Measurements from ENCODE around the gene PTPRK. TPM values are rescaled to one million over a fixed set of nuclear protein-coding genes. Genes with fewer than 3 reads are reported as not detected.

The PTPRK gene
- total and polyA plus RNA-seq, 2 experiments from 2014 or later: 26.9 to 56.4 TPM

DNA sequence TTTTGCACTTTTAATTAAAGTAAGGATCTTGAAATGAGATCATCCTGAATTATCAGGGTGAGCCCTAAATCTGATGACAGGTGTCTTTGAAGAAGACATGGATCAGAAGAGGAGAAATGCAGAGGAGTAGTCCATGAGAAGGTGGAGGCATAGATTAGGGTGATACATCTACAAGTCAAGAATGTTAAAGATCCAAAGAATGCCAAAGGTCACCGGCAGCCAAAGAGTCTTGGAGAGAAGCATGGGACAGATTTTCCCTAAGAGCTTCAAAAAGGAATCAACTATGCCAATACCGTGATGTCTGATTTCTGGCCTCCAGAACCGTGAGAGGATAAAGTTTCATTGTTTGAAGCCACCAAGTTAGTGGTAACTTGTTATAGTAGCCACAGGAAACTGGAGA lies 560.5 kb downstream of the PTPRK start:
- H3K36me3 ChIP-seq (ENCODE audit: insufficient read depth): no peaks in the 10 kb centered on the region
- DNase-seq (ENCODE audit: low spot score): peak; percentile 18
- no peak overlapping the region for H3K4me3 ChIP-seq
- H3K36me3 Mint-ChIP-seq (ENCODE audit: low read depth): no peaks in the 10 kb centered on the region
- no peak overlapping the region for H2AFZ ChIP-seq
- no peaks in the 10 kb centered on the region for H3K4me1 ChIP-seq (ENCODE audit: insufficient read depth)
- H3K79me2 ChIP-seq (replicated peaks; ENCODE audit: insufficient read depth): no peaks in the 10 kb centered on the region
- no peaks in the 10 kb centered on the region for H3K27me3 ChIP-seq (ENCODE audit: insufficient read depth)
- no peak overlapping the region for H3K27ac ChIP-seq (ENCODE audit: low read depth)
- no peaks in the 10 kb centered on the region for H3K9me3 Mint-ChIP-seq
- no peak overlapping the region for H3K4me3 Mint-ChIP-seq
- H3K4me1 Mint-ChIP-seq: no peaks in the 10 kb centered on the region
- H3K4me2 ChIP-seq: no peak overlapping the region
- H3K27me3 Mint-ChIP-seq (ENCODE audit: insufficient read depth, low read depth, poor library complexity): no peaks in the 10 kb centered on the region
- no peak overlapping the region for H3K27ac Mint-ChIP-seq
- H3K9me2 ChIP-seq (ENCODE audit: insufficient read depth): no peaks in the 10 kb centered on the region
- H3F3A ChIP-seq (replicated peaks; ENCODE audit: low read depth): no peaks in the 10 kb centered on the region
- no peak for ATAC-seq
- no peak for TF ChIP-seq ZNF331 (CRISPR knock-in tag; IDR thresholded peaks at IDR 0.05; ENCODE audit: low read depth)
- TF ChIP-seq CREB1 (CRISPR knock-in tag; IDR thresholded peaks at IDR 0.05; ENCODE audit: low read depth): no peak
- TF ChIP-seq JUNB (IDR thresholded peaks at IDR 0.05; ENCODE audit: unreplicated experiment): no peak
- TF ChIP-seq, protein P1, sequence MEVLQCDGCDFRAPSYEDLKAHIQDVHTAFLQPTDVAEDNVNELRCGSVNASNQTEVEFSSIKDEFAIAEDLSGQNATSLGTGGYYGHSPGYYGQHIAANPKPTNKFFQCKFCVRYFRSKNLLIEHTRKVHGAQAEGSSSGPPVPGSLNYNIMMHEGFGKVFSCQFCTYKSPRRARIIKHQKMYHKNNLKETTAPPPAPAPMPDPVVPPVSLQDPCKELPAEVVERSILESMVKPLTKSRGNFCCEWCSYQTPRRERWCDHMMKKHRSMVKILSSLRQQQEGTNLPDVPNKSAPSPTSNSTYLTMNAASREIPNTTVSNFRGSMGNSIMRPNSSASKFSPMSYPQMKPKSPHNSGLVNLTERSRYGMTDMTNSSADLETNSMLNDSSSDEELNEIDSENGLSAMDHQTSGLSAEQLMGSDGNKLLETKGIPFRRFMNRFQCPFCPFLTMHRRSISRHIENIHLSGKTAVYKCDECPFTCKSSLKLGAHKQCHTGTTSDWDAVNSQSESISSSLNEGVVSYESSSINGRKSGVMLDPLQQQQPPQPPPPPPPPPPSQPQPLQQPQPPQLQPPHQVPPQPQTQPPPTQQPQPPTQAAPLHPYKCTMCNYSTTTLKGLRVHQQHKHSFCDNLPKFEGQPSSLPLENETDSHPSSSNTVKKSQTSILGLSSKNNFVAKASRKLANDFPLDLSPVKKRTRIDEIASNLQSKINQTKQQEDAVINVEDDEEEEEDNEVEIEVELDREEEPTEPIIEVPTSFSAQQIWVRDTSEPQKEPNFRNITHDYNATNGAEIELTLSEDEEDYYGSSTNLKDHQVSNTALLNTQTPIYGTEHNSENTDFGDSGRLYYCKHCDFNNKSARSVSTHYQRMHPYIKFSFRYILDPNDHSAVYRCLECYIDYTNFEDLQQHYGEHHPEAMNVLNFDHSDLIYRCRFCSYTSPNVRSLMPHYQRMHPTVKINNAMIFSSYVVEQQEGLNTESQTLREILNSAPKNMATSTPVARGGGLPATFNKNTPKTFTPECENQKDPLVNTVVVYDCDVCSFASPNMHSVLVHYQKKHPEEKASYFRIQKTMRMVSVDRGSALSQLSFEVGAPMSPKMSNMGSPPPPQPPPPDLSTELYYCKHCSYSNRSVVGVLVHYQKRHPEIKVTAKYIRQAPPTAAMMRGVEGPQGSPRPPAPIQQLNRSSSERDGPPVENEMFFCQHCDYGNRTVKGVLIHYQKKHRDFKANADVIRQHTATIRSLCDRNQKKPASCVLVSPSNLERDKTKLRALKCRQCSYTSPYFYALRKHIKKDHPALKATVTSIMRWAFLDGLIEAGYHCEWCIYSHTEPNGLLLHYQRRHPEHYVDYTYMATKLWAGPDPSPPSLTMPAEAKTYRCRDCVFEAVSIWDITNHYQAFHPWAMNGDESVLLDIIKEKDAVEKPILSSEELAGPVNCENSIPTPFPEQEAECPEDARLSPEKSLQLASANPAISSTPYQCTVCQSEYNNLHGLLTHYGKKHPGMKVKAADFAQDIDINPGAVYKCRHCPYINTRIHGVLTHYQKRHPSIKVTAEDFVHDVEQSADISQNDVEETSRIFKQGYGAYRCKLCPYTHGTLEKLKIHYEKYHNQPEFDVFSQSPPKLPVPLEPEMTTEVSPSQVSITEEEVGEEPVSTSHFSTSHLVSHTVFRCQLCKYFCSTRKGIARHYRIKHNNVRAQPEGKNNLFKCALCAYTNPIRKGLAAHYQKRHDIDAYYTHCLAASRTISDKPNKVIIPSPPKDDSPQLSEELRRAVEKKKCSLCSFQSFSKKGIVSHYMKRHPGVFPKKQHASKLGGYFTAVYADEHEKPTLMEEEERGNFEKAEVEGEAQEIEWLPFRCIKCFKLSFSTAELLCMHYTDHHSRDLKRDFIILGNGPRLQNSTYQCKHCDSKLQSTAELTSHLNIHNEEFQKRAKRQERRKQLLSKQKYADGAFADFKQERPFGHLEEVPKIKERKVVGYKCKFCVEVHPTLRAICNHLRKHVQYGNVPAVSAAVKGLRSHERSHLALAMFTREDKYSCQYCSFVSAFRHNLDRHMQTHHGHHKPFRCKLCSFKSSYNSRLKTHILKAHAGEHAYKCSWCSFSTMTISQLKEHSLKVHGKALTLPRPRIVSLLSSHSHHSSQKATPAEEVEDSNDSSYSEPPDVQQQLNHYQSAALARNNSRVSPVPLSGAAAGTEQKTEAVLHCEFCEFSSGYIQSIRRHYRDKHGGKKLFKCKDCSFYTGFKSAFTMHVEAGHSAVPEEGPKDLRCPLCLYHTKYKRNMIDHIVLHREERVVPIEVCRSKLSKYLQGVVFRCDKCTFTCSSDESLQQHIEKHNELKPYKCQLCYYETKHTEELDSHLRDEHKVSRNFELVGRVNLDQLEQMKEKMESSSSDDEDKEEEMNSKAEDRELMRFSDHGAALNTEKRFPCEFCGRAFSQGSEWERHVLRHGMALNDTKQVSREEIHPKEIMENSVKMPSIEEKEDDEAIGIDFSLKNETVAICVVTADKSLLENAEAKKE (CRISPR knock-in tag; IDR thresholded peaks at IDR 0.05): peak; percentile 37; the same call in 1 of the 2 replicates
- TF ChIP-seq, protein P2, sequence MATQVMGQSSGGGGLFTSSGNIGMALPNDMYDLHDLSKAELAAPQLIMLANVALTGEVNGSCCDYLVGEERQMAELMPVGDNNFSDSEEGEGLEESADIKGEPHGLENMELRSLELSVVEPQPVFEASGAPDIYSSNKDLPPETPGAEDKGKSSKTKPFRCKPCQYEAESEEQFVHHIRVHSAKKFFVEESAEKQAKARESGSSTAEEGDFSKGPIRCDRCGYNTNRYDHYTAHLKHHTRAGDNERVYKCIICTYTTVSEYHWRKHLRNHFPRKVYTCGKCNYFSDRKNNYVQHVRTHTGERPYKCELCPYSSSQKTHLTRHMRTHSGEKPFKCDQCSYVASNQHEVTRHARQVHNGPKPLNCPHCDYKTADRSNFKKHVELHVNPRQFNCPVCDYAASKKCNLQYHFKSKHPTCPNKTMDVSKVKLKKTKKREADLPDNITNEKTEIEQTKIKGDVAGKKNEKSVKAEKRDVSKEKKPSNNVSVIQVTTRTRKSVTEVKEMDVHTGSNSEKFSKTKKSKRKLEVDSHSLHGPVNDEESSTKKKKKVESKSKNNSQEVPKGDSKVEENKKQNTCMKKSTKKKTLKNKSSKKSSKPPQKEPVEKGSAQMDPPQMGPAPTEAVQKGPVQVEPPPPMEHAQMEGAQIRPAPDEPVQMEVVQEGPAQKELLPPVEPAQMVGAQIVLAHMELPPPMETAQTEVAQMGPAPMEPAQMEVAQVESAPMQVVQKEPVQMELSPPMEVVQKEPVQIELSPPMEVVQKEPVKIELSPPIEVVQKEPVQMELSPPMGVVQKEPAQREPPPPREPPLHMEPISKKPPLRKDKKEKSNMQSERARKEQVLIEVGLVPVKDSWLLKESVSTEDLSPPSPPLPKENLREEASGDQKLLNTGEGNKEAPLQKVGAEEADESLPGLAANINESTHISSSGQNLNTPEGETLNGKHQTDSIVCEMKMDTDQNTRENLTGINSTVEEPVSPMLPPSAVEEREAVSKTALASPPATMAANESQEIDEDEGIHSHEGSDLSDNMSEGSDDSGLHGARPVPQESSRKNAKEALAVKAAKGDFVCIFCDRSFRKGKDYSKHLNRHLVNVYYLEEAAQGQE (IDR thresholded peaks at IDR 0.05; ENCODE audit: unreplicated experiment): no peak
- no peaks in the 10 kb centered on the region for H4K20me1 ChIP-seq (replicated peaks; ENCODE audit: insufficient read depth)
